ENCODE measurements around the gene LOXHD1.

The LOXHD1 gene

GRCh38 chr18:46546111-46546640 is 110.8 kb downstream of the LOXHD1 start:
- no peak for DNase-seq (ENCODE audit: low read depth in 1 of 2, low spot score in 1 of 2)

DNA sequence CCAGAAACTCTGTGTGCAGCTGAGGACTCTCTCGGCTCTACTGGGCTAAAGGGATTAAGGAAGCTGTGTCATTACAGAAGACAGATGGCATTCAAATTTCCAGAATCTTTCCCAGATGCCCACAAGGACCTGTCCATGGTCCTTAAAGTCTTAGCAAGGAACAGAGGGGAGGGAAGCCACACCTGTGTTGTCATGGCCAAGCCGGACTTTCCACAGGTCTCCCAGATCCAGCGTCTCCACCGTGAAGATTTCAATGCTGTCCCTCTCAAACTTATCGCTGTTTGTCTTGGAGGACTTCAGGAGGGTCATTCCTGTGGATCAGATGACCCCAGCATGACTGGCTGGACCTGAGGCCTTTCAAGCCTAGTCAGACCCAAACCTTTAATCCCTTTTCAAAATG is 114.5 kb downstream of the LOXHD1 start:
- DNase-seq (ENCODE audit: low read depth in 1 of 2, low spot score in 1 of 2) = no peak

- no peak for DNase-seq (ENCODE audit: low read depth in 1 of 2, low spot score in 1 of 2)
These were observed 115.3 kb downstream of the LOXHD1 start for GRCh38 chr18:46541626-46542189.

DNA sequence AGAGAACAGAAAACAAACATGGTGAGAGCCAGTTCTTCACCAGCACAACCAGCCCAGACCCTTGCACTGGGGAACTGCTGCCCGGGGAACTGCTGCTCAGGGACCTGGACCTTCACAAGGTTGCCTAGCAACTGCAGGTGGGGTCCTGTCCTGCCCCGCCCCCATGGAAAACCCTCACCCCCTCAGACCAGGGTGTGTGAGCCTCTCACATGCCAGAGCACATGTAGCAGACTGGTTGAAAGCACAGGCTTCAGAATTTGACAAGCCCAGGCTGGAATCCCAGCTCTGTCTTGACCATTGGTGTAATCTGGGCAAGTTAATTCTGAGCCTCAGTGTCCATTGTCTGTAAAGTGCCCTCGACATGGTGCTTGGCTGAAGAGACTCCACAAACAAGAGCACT is 118.6 kb downstream of the LOXHD1 start:
- no peak for DNase-seq (ENCODE audit: low read depth in 1 of 2, low spot score in 1 of 2)

- no peak for DNase-seq (ENCODE audit: low read depth in 1 of 2, low spot score in 1 of 2)
These were observed 120.7 kb downstream of the LOXHD1 start for GRCh38 chr18:46536215-46536874.

GRCh38 chr18:46531482-46531881 is 125.5 kb downstream of the LOXHD1 start:
- DNase-seq (ENCODE audit: low read depth in 1 of 2, low spot score in 1 of 2) = no peak

DNA sequence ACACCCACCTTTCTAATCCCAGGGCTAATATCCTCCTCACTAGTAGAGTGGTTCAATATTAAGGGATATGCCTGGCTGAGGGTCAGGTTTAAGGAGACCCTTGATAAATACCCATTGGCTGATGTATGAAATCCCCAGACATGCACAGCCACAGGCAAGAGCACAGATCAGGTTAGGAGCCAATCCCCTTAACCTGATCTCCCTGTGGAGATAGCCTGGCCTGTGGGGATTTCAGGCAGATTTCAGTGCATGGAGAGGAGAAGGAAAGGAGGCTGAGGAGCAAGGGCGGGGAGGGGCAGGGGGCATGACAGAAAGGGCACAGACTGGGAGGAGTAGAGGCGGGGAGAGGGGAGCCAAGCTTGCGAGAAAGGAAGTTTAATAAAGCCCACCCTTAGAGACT is 129.0 kb downstream of the LOXHD1 start:
- no peak for DNase-seq (ENCODE audit: low read depth in 1 of 2, low spot score in 1 of 2)

- no peak for DNase-seq (ENCODE audit: low read depth in 1 of 2, low spot score in 1 of 2)
These were observed 137.2 kb downstream of the LOXHD1 start for GRCh38 chr18:46519870-46520269.

- no peak for DNase-seq (ENCODE audit: low read depth in 1 of 2, low spot score in 1 of 2)
These were observed 138.6 kb downstream of the LOXHD1 start for GRCh38 chr18:46518438-46518837.

GRCh38 chr18:46516555-46516954 is 140.5 kb downstream of the LOXHD1 start:
- no peak for DNase-seq (ENCODE audit: low read depth in 1 of 2, low spot score in 1 of 2)

- no peak for DNase-seq (ENCODE audit: low read depth in 1 of 2, low spot score in 1 of 2)
These were observed 146.6 kb downstream of the LOXHD1 start for GRCh38 chr18:46510386-46510785.

GRCh38 chr18:46509530-46509929 is 147.5 kb downstream of the LOXHD1 start:
- DNase-seq (ENCODE audit: low read depth in 1 of 2, low spot score in 1 of 2) = no peak

GRCh38 chr18:46506974-46507586 is 149.9 kb downstream of the LOXHD1 start:
- DNase-seq (ENCODE audit: low read depth in 1 of 2, low spot score in 1 of 2) = no peak

- no peak for DNase-seq (ENCODE audit: low read depth in 1 of 2, low spot score in 1 of 2)
These were observed 154.6 kb downstream of the LOXHD1 start for GRCh38 chr18:46502444-46502843.

DNA sequence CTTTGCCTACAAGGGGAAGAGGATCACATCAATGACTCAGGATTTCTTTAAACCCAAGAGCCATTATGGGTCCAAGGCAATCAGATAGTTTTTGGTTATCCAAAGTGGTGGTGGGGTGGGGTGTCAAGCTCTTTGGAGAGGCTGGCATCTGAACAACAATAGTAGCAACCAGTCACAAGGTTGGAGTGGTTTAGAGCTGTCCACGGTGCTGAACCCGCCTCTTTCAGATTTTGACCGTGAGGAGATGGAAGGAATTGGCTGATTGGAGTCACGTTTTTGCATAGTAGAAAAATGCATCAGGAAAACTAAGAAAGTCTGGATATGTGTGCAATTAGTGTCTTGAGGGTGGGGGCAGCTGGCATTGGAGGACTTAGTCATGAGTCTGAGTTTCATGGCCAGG is 159.9 kb downstream of the LOXHD1 start:
- DNase-seq (ENCODE audit: low read depth in 1 of 2, low spot score in 1 of 2) = no peak

GRCh38 chr18:46488471-46489213 is 168.4 kb downstream of the LOXHD1 start:
- no peak for DNase-seq (ENCODE audit: low read depth in 1 of 2, low spot score in 1 of 2)

DNA sequence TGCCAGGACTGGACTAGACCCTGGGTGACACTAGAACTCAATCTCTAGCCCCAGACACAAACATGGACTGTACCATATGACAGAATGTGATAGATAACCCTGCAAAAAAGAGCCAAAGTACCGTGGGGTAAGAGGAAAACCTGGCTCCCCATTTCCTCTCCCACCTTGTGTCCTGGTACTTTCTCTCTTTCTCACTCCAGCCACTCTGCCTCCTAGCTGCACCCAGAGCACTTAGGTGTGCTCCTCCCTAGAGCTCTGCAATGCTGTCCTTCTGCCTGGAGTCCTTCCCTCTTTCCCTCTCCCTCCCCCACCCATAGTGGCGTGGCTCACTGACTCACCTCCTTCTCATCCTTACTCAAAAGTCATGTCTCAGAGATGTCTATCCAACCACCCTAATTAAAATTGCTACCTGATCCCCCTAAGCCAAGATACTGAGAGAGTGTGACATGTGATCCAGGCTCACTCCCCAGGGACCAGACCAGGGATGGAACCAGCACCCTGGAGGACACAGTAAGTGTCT is 171.3 kb downstream of the LOXHD1 start:
- DNase-seq (ENCODE audit: low read depth in 1 of 2, low spot score in 1 of 2) = no peak

- no peak for DNase-seq (ENCODE audit: low read depth in 1 of 2, low spot score in 1 of 2)
These were observed 172.0 kb downstream of the LOXHD1 start for GRCh38 chr18:46484971-46485370.

DNA sequence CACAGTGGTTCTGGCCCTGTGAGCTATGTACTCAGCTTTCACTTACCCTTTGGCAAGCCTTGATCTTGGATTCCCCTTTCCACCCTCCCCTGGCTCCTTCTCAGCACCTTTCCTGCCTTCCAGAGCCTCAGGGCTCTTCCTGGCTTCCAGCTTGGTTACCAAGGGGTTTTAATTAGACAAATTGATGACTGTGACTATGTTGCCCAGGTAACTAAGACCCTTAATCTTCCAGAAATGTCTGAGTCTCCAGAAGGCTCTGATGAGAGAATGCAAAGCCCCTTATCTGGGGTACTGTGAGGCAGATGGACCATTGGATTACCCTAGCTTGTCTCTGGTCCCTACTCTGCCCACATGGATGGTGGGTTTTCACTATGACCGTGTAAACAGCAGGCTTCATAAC is 174.2 kb downstream of the LOXHD1 start:
- DNase-seq (ENCODE audit: low read depth in 1 of 2, low spot score in 1 of 2) = no peak

DNA sequence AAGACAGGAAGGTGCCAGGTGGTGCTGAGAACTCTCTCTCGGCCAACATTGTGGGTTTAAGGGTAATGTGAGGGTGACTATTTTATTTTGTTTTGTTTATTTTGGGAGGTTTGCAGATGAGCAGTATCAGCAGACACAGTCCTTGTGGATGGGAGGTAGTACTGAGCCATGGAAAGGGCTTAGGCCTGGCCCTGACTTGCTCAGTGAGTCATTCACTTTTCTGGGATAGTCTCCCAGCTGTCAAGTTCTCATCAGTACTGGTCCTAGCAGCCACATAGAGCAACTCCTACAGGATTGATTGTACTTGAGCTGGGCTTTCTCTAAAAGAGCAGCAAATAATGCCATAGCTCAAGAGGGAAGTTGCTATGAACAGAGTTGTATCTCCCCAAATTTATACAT is 175.2 kb downstream of the LOXHD1 start:
- no peak for DNase-seq (ENCODE audit: low read depth in 1 of 2, low spot score in 1 of 2)

- DNase-seq (ENCODE audit: low read depth in 1 of 2, low spot score in 1 of 2) = peak; percentile 15 to 37
These were observed 175.8 kb downstream of the LOXHD1 start for GRCh38 chr18:46481048-46481846.

Data from activated CD4-positive, alpha-beta T cell treated with anti-CD3 and anti-CD28 coated beads, Interleukin-2, amount 50 U/mL, for 24 hours (primary cell).